Glutamatergic neuron (in vitro differentiated cells): ENCODE results near the gene INTS11. TPM values are rescaled to one million over a fixed set of nuclear protein-coding genes. Genes with fewer than 3 reads are reported as not detected.

Experiments
- DNase-seq: peaks from one replicate; pipeline ENCODE4 v3.0.0; 2022
- H3K27ac Mint-ChIP-seq: one replicate; pipeline ENCODE4 v1.8.0; 2020; ENCODE audit warnings: mild to moderate bottlenecking, mixed read lengths, inconsistent platforms; ENCODE audit not compliant: unreplicated experiment
- H3K27me3 Mint-ChIP-seq: one replicate; pipeline ENCODE4 v1.8.0; 2020; ENCODE audit warnings: mild to moderate bottlenecking, moderate library complexity, mixed read lengths, inconsistent platforms; ENCODE audit not compliant: unreplicated experiment
- H3K36me3 Mint-ChIP-seq: one replicate; pipeline ENCODE4 v1.8.0; 2020; ENCODE audit warnings: mild to moderate bottlenecking, mixed read lengths, inconsistent platforms; ENCODE audit not compliant: unreplicated experiment
- H3K4me1 Mint-ChIP-seq: one replicate; pipeline ENCODE4 v1.8.0; 2020; ENCODE audit warnings: mild to moderate bottlenecking, low read depth, mixed read lengths, inconsistent platforms; ENCODE audit not compliant: unreplicated experiment
- H3K4me3 Mint-ChIP-seq: one replicate; pipeline ENCODE4 v1.8.0; 2020; ENCODE audit warnings: mild to moderate bottlenecking, mixed read lengths, inconsistent platforms; ENCODE audit not compliant: unreplicated experiment
- H3K9me3 Mint-ChIP-seq: one replicate; pipeline ENCODE4 v1.8.0; 2020; ENCODE audit warnings: mild to moderate bottlenecking, moderate library complexity, mixed read lengths, inconsistent platforms; ENCODE audit not compliant: unreplicated experiment
- CTCF ChIP-seq: fragments of 200-600 bp; sonication (generic); IDR thresholded peaks from one replicate; pipeline ENCODE4 v1.5.0; 2021; ENCODE audit not compliant: partially characterized antibody, unreplicated experiment
- total RNA-seq: library from RNA; stranded (reverse); fragmentation: NEBNext Ultra II Directional; extraction: Animal tissue kit (Norgen Biotek cat#: 25700); gene quantifications from one replicate; pipeline ENCODE4 v1.2.1, GENCODE V29; 2021; ENCODE audit not compliant: unreplicated experiment

The INTS11 gene
- total RNA-seq, 1 donor from 2014 or later, result 147 TPM

GRCh38 chr1:1278620-1279019, 45.8 kb downstream of the INTS11 start:
- H3K27ac Mint-ChIP-seq, result no peak overlapping the region
- no peak overlapping the region for H3K4me3 Mint-ChIP-seq
- no peaks in the 10 kb centered on the region for H3K36me3 Mint-ChIP-seq
- TF ChIP-seq CTCF, result no peak
- H3K4me1 Mint-ChIP-seq, result peaks cover 9% of the 10 kb centered on the region
- DNase-seq, result no peak
- peaks cover 8% of the 10 kb centered on the region for H3K9me3 Mint-ChIP-seq
- H3K27me3 Mint-ChIP-seq, result peaks cover 8% of the 10 kb centered on the region

GRCh38 chr1:1275836-1276235, 48.6 kb downstream of the INTS11 start:
- DNase-seq, result no peak
- Mint-ChIP-seq H3K4me3 (peak overlapping the region; percentile 49), H3K4me1 (peaks cover 22% of the 10 kb centered on the region), H3K9me3 (peaks cover 14% of the 10 kb centered on the region), H3K36me3 (no peaks in the 10 kb centered on the region), H3K27ac (peak overlapping the region; percentile 79), H3K27me3 (peaks cover 11% of the 10 kb centered on the region)
- TF ChIP-seq CTCF, result no peak

GRCh38 chr1:1274931-1275431, 49.5 kb downstream of the INTS11 start:
- peak overlapping the region; percentile 59 for H3K27ac Mint-ChIP-seq

GRCh38 chr1:1274299-1274930, 50.0 kb downstream of the INTS11 start:
- TF ChIP-seq CTCF, result no peak
- peaks cover 14% of the 10 kb centered on the region for H3K27me3 Mint-ChIP-seq
- H3K4me3 Mint-ChIP-seq, result peak overlapping the region; percentile 84
- H3K36me3 Mint-ChIP-seq, result no peaks in the 10 kb centered on the region
- peaks cover 14% of the 10 kb centered on the region for H3K9me3 Mint-ChIP-seq
- peaks cover 33% of the 10 kb centered on the region for H3K4me1 Mint-ChIP-seq
- DNase-seq, result peak; percentile 37
- peak overlapping the region; percentile 59 for H3K27ac Mint-ChIP-seq

More at GRCh38 chr1:1274931-1275431, 49.5 kb downstream of the INTS11 start:
- H3K4me3 Mint-ChIP-seq, result peak overlapping the region; percentile 84
- peaks cover 14% of the 10 kb centered on the region for H3K27me3 Mint-ChIP-seq
- H3K36me3 Mint-ChIP-seq, result no peaks in the 10 kb centered on the region
- TF ChIP-seq CTCF, result no peak
- H3K9me3 Mint-ChIP-seq, result peaks cover 14% of the 10 kb centered on the region
- DNase-seq, result peak; percentile 35
- H3K4me1 Mint-ChIP-seq, result peaks cover 30% of the 10 kb centered on the region

GRCh38 chr1:1273512-1274298, 50.8 kb downstream of the INTS11 start, which contains the start of gene UBE2J2:
UBE2J2 (minus strand) TSS chr1:1273854; CDS start chr1:1267992, 5,862 bp downstream.
- H3K27me3 Mint-ChIP-seq, result peaks cover 14% of the 10 kb centered on the region
- peak within 1 kb of the TSS; percentile 90 for H3K27ac Mint-ChIP-seq
- no peak for TF ChIP-seq CTCF
- no peaks in the 10 kb centered on the region for H3K36me3 Mint-ChIP-seq
- H3K9me3 Mint-ChIP-seq, result peaks cover 14% of the 10 kb centered on the region
- H3K4me3 Mint-ChIP-seq, result peak within 1 kb of the TSS; percentile 90
- peaks cover 33% of the 10 kb centered on the region for H3K4me1 Mint-ChIP-seq
- DNase-seq, result peak; percentile 96
